HG03139 (cell line): ENCODE measurements around the gene PRDM16.

ENCODE experiments used
- ATAC-seq: cut with Tn5 transposase; IDR thresholded peaks from one replicate; pipeline ENCODE4 v1.9.1; 2021; ENCODE audit not compliant: unreplicated experiment

PRDM16 gene

GRCh38 chr1:3434406-3435110, 365.6 kb downstream of the PRDM16 start:
- ATAC-seq, result no peak

- ATAC-seq, result no peak
Measured at GRCh38 chr1:3435666-3436065, 366.7 kb downstream of the PRDM16 start.

GRCh38 chr1:3436451-3436850, 367.4 kb downstream of the PRDM16 start:
- ATAC-seq, result no peak

GRCh38 chr1:3436901-3437300, 367.9 kb downstream of the PRDM16 start:
- ATAC-seq, result no peak

- ATAC-seq, result no peak
Measured at GRCh38 chr1:3438661-3439180, 369.7 kb downstream of the PRDM16 start.

- ATAC-seq, result no peak
Measured at GRCh38 chr1:3439346-3440299, 370.6 kb downstream of the PRDM16 start.

GRCh38 chr1:3440300-3440681, 371.3 kb downstream of the PRDM16 start:
- no peak for ATAC-seq

- no peak for ATAC-seq
Measured at GRCh38 chr1:3440711-3441409, 371.9 kb downstream of the PRDM16 start.

- no peak for ATAC-seq
Measured at GRCh38 chr1:3441410-3441847, 372.4 kb downstream of the PRDM16 start.

GRCh38 chr1:3441880-3442279, 372.9 kb downstream of the PRDM16 start:
- no peak for ATAC-seq

GRCh38 chr1:3442331-3442730, 373.3 kb downstream of the PRDM16 start:
- ATAC-seq, result no peak

GRCh38 chr1:3442901-3443300, 373.9 kb downstream of the PRDM16 start:
- no peak for ATAC-seq

- ATAC-seq, result no peak
Measured at GRCh38 chr1:3443807-3444206, 374.8 kb downstream of the PRDM16 start.

- no peak for ATAC-seq
Measured at GRCh38 chr1:3444298-3444697, 375.3 kb downstream of the PRDM16 start.

GRCh38 chr1:3444736-3445135, 375.7 kb downstream of the PRDM16 start:
- ATAC-seq, result no peak

- ATAC-seq, result no peak
Measured at GRCh38 chr1:3450202-3450863, 381.3 kb downstream of the PRDM16 start.

GRCh38 chr1:3450983-3451382, 382.0 kb downstream of the PRDM16 start:
- ATAC-seq, result no peak

GRCh38 chr1:3451994-3452865, 383.2 kb downstream of the PRDM16 start:
- no peak for ATAC-seq

- ATAC-seq, result no peak
Measured at GRCh38 chr1:3452866-3453175, 383.8 kb downstream of the PRDM16 start.

GRCh38 chr1:3453203-3453761, 384.3 kb downstream of the PRDM16 start:
- no peak for ATAC-seq
